HT1080 (cell line): ENCODE measurements around the gene MAP3K5. TPM values are rescaled to one million over a fixed set of nuclear protein-coding genes. Genes with fewer than 3 reads are reported as not detected.
A peak's percentile ranks its signal among the peaks of the same experiment; 100 is the strongest.

Experiments
- DNase-seq: peaks from one replicate; pipeline ENCODE4 v3.0.0-alpha.2; 2015; ENCODE audit warnings: low read depth
- total RNA-seq: library from RNA; depleted of rRNA; stranded (reverse); fragments of >200 nt; shearing (Covaris generic); gene quantifications from 2 replicates; pipeline ENCODE4 v1.2.3, GENCODE V29; 2014

Gene MAP3K5
- total RNA-seq, 1 experiment from 2014 or later: 6.4 TPM

GRCh38 chr6:136655239-136656014 is 136.8 kb downstream of the MAP3K5 start:
- no peak for DNase-seq

- no peak for DNase-seq
These were observed 138.2 kb downstream of the MAP3K5 start for GRCh38 chr6:136654086-136654485.

GRCh38 chr6:136652656-136653055 is 139.6 kb downstream of the MAP3K5 start:
- no peak for DNase-seq

- DNase-seq: no peak
These were observed 140.3 kb downstream of the MAP3K5 start for GRCh38 chr6:136651982-136652381.

GRCh38 chr6:136647363-136647852 is 144.9 kb downstream of the MAP3K5 start:
- DNase-seq: peak; percentile 88

- no peak for DNase-seq
These were observed 145.9 kb downstream of the MAP3K5 start for GRCh38 chr6:136646377-136646776.

- no peak for DNase-seq
These were observed 147.7 kb downstream of the MAP3K5 start for GRCh38 chr6:136644597-136644952.

- peak; percentile 77 for DNase-seq
These were observed 148.3 kb downstream of the MAP3K5 start for GRCh38 chr6:136643850-136644596.

GRCh38 chr6:136641873-136642465 is 150.3 kb downstream of the MAP3K5 start:
- no peak for DNase-seq

- DNase-seq: no peak
These were observed 151.1 kb downstream of the MAP3K5 start for GRCh38 chr6:136641166-136641565.

GRCh38 chr6:136640132-136640915 is 152.0 kb downstream of the MAP3K5 start:
- peak; percentile 18 for DNase-seq

- no peak for DNase-seq
These were observed 152.6 kb downstream of the MAP3K5 start for GRCh38 chr6:136639702-136640101.

- no peak for DNase-seq
These were observed 156.7 kb downstream of the MAP3K5 start for GRCh38 chr6:136635615-136636014.

GRCh38 chr6:136633355-136633754 is 158.9 kb downstream of the MAP3K5 start:
- no peak for DNase-seq

- peak; percentile 69 for DNase-seq
These were observed 163.3 kb downstream of the MAP3K5 start for GRCh38 chr6:136628996-136629395.

GRCh38 chr6:136627191-136627590 is 165.1 kb downstream of the MAP3K5 start:
- DNase-seq: no peak

- DNase-seq: no peak
These were observed 167.0 kb downstream of the MAP3K5 start for GRCh38 chr6:136625293-136625692.

- DNase-seq: no peak
These were observed 167.9 kb downstream of the MAP3K5 start for GRCh38 chr6:136624347-136624746.

- no peak for DNase-seq
These were observed 174.2 kb downstream of the MAP3K5 start for GRCh38 chr6:136618086-136618485.

GRCh38 chr6:136616527-136616926 is 175.8 kb downstream of the MAP3K5 start:
- no peak for DNase-seq

GRCh38 chr6:136614994-136615393 is 177.3 kb downstream of the MAP3K5 start:
- no peak for DNase-seq
